ENCODE measurements around the gene VWCE. TPM values are rescaled to one million over a fixed set of nuclear protein-coding genes. Genes with fewer than 3 reads are reported as not detected.

The VWCE gene
- total RNA-seq, 1 experiment from 2014 or later, result 17.7 TPM

GRCh38 chr11:61297341-61297740 is 2.2 kb upstream of the VWCE start:
- peaks cover 31% of the 10 kb centered on the region for H3K36me3 Mint-ChIP-seq (ENCODE audit: insufficient read depth, unreplicated experiment)
- no peak overlapping the region for H3K4me3 ChIP-seq (ENCODE audit: low read depth, low read length)
- no peak for DNase-seq
- intact Hi-C loops (cut with micrococcal nuclease; ENCODE audit: unreplicated experiment), result no loop called here
- no peaks in the 10 kb centered on the region for H3K27me3 ChIP-seq (replicated peaks; ENCODE audit: control insufficient read depth, insufficient read depth, low read length)
- peaks cover 8% of the 10 kb centered on the region for H3K36me3 ChIP-seq (ENCODE audit: control insufficient read depth, insufficient read depth, low read length)
- no peaks in the 10 kb centered on the region for H3K27me3 Mint-ChIP-seq (ENCODE audit: insufficient read depth, unreplicated experiment)
- no peak for TF ChIP-seq CTCF (IDR thresholded peaks at IDR 0.05; ENCODE audit: insufficient read depth in 1 of 2, low read depth in 1 of 2, low read length in 1 of 2, severe bottlenecking in 1 of 2, unreplicated experiment in 1 of 2)
- H3K4me1 ChIP-seq, result peaks cover 32% of the 10 kb centered on the region
- H3K27ac Mint-ChIP-seq (ENCODE audit: unreplicated experiment), result no peak overlapping the region
- H3K9me3 Mint-ChIP-seq (ENCODE audit: unreplicated experiment), result no peaks in the 10 kb centered on the region
- BruUV-seq (replicated peaks), result no TSS peak
- ChIA-PET CTCF (no interaction called here), POLR2A (no interaction called here)
- no peak overlapping the region for H3K4me3 Mint-ChIP-seq (ENCODE audit: unreplicated experiment)
- no peaks in the 10 kb centered on the region for H3K9me3 ChIP-seq
- H3K4me1 Mint-ChIP-seq (ENCODE audit: low read depth, unreplicated experiment), result peaks cover 12% of the 10 kb centered on the region

GRCh38 chr11:61295596-61295926 is 445 bp upstream of the VWCE start:
- intact Hi-C loops (cut with micrococcal nuclease; ENCODE audit: unreplicated experiment), result no loop called here
- no peak for TF ChIP-seq CTCF (IDR thresholded peaks at IDR 0.05; ENCODE audit: insufficient read depth in 1 of 2, low read depth in 1 of 2, low read length in 1 of 2, severe bottlenecking in 1 of 2, unreplicated experiment in 1 of 2)
- DNase-seq, result no peak
- no TSS peak for BruUV-seq (replicated peaks)
- POLR2A ChIA-PET, result interaction anchor here (0.9 kb wide), 2 partner anchors 97 to 137 kb away, joined by 3 to 6 read pairs; no protein-coding TSS in a partner anchor
- H3K36me3 Mint-ChIP-seq (ENCODE audit: insufficient read depth, unreplicated experiment), result peaks cover 31% of the 10 kb centered on the region
- no peak overlapping the region for H3K27ac Mint-ChIP-seq (ENCODE audit: unreplicated experiment)
- H3K27me3 Mint-ChIP-seq (ENCODE audit: insufficient read depth, unreplicated experiment), result no peaks in the 10 kb centered on the region
- H3K4me1 Mint-ChIP-seq (ENCODE audit: low read depth, unreplicated experiment), result peaks cover 12% of the 10 kb centered on the region
- no peaks in the 10 kb centered on the region for H3K9me3 Mint-ChIP-seq (ENCODE audit: unreplicated experiment)
- H3K4me3 ChIP-seq (ENCODE audit: low read depth, low read length), result peak overlapping the region; percentile 80
- CTCF ChIA-PET, result interaction anchor here (1.1 kb wide), 1 partner anchor 90 kb away, joined by 5 read pairs; no protein-coding TSS in a partner anchor
- peak overlapping the region; percentile 96 for H3K4me3 Mint-ChIP-seq (ENCODE audit: unreplicated experiment)
- H3K4me1 ChIP-seq, result peaks cover 32% of the 10 kb centered on the region
- H3K36me3 ChIP-seq (ENCODE audit: control insufficient read depth, insufficient read depth, low read length), result peaks cover 5% of the 10 kb centered on the region
- no peaks in the 10 kb centered on the region for H3K27me3 ChIP-seq (replicated peaks; ENCODE audit: control insufficient read depth, insufficient read depth, low read length)
- no peaks in the 10 kb centered on the region for H3K9me3 ChIP-seq

GRCh38 chr11:61293867-61294716 is 1.0 kb downstream of the VWCE start:
- no peaks in the 10 kb centered on the region for H3K27me3 ChIP-seq (replicated peaks; ENCODE audit: control insufficient read depth, insufficient read depth, low read length)
- peak overlapping the region; percentile 88 for H3K27ac Mint-ChIP-seq (ENCODE audit: unreplicated experiment)
- H3K4me1 Mint-ChIP-seq (ENCODE audit: low read depth, unreplicated experiment), result peaks cover 12% of the 10 kb centered on the region
- TF ChIP-seq CTCF (IDR thresholded peaks at IDR 0.05; ENCODE audit: insufficient read depth in 1 of 2, low read depth in 1 of 2, low read length in 1 of 2, severe bottlenecking in 1 of 2, unreplicated experiment in 1 of 2), result peak in 1 of 2 experiments; percentile 23
- H3K4me1 ChIP-seq, result peaks cover 24% of the 10 kb centered on the region
- intact Hi-C loops (cut with micrococcal nuclease; ENCODE audit: unreplicated experiment), result loop anchor here (1.0 kb wide), 1 partner anchor 40 kb away; no protein-coding TSS in a partner anchor
- DNase-seq, result peak; percentile 59 to 60
- H3K36me3 ChIP-seq (ENCODE audit: control insufficient read depth, insufficient read depth, low read length), result no peaks in the 10 kb centered on the region; the same call in 1 of the 2 replicates
- no TSS peak for BruUV-seq (replicated peaks)
- H3K4me3 Mint-ChIP-seq (ENCODE audit: unreplicated experiment), result peak overlapping the region; percentile 96
- ChIA-PET CTCF (interaction anchor here (0.6 to 2.4 kb wide), 8 partner anchors 17 to 380 kb away, joined by 3 to 7 read pairs (median 4); partner anchors contain the start of gene TMEM109), POLR2A (interaction anchor here (0.7 to 2.2 kb wide), 3 partner anchors 68 to 135 kb away, joined by 3 to 22 read pairs (median 6); partner anchors contain the start of genes CPSF7, CYB561A3, SDHAF2 and TMEM138)
- H3K9me3 ChIP-seq, result no peaks in the 10 kb centered on the region
- H3K9me3 Mint-ChIP-seq (ENCODE audit: unreplicated experiment), result no peaks in the 10 kb centered on the region
- H3K27me3 Mint-ChIP-seq (ENCODE audit: insufficient read depth, unreplicated experiment), result no peaks in the 10 kb centered on the region
- H3K4me3 ChIP-seq (ENCODE audit: low read depth, low read length), result peak overlapping the region; percentile 80
- peaks cover 31% of the 10 kb centered on the region for H3K36me3 Mint-ChIP-seq (ENCODE audit: insufficient read depth, unreplicated experiment)

Measured in Caco-2 (cell line).